Tibial nerve (tissue), 4 donors: ENCODE measurements around the gene MOB2. TPM values are rescaled to one million over a fixed set of nuclear protein-coding genes. Genes with fewer than 3 reads are reported as not detected.

Experiments used
- DNase-seq, 2 donors: peaks; one replicate each; pipeline ENCODE4 v3.0.0-alpha.2; 2019; ENCODE audit warnings: low spot score in 2 of 2
- H3K27ac ChIP-seq, 4 donors: fragments of 200-600 bp; sonication (generic) in 3 of 4; one replicate each; pipeline ENCODE4 v1.5.1; 2017 to 2019; ENCODE audit warnings: mild to moderate bottlenecking in 1 of 4
- H3K27me3 ChIP-seq, 2 donors: fragments of 200-600 bp; sonication (generic) in 1 of 2; one replicate each; pipeline versions ENCODE4 v1.5.1 to v1.6.0; 2017 to 2019
- H3K36me3 ChIP-seq, 3 donors: fragments of 200-600 bp; sonication (generic); one replicate each; pipeline ENCODE4 v1.5.1; 2018 to 2019
- H3K4me1 ChIP-seq, 4 donors: fragments of 200-600 bp; sonication (generic) in 3 of 4; one replicate each; pipeline ENCODE4 v1.5.1; 2017 to 2019
- H3K4me3 ChIP-seq, 4 donors: fragments of 200-600 bp; sonication (generic) in 3 of 4; one replicate each; pipeline ENCODE4 v1.5.1; 2017 to 2019; ENCODE audit warnings: mild to moderate bottlenecking in 1 of 4, moderate library complexity in 1 of 4
- H3K9me3 ChIP-seq, 4 donors: fragments of 200-600 bp; sonication (generic) in 3 of 4; one replicate each; pipeline ENCODE4 v1.5.1; 2017 to 2019
- CTCF ChIP-seq, 5 experiments: fragments of 200-600 bp in 3 of 5; fragments of 450-650 bp in 2 of 5; sonication (generic) in 3 of 5; IDR thresholded peaks; one replicate each; pipeline ENCODE4 v1.5.1; 2016 to 2019; ENCODE audit warnings: antibody characterized with exemption in 5 of 5, mild to moderate bottlenecking in 3 of 5, moderate library complexity in 2 of 5
- EP300 ChIP-seq, 2 donors: sonication (generic); formaldehyde crosslinking; IDR thresholded peaks; one replicate each; pipeline ENCODE4 v1.6.1; 2017; ENCODE audit warnings: antibody characterized with exemption in 2 of 2, mild to moderate bottlenecking in 1 of 2
- POLR2A ChIP-seq, 2 donors: fragments of 450-650 bp; IDR thresholded peaks; one replicate each; pipeline ENCODE4 v1.6.1; 2017; ENCODE audit warnings: antibody characterized with exemption in 2 of 2, mild to moderate bottlenecking in 2 of 2, moderate library complexity in 2 of 2
- WGBS, 2 donors: methylation state at CpG; one replicate each; pipeline ENCODE4 v1.1.5; 2018; 5-methylcytosine and 5-hydroxymethylcytosine counted together
- total RNA-seq, 4 donors: library from RNA; depleted of rRNA; stranded (reverse); fragments of >200 nt; gene quantifications; one replicate each; pipeline ENCODE4 v1.1.0, GENCODE V29; 2016

MOB2 gene
- total RNA-seq, 4 donors from 2014 or later = 42.3 to 55.1 (median 46.9) TPM

DNA sequence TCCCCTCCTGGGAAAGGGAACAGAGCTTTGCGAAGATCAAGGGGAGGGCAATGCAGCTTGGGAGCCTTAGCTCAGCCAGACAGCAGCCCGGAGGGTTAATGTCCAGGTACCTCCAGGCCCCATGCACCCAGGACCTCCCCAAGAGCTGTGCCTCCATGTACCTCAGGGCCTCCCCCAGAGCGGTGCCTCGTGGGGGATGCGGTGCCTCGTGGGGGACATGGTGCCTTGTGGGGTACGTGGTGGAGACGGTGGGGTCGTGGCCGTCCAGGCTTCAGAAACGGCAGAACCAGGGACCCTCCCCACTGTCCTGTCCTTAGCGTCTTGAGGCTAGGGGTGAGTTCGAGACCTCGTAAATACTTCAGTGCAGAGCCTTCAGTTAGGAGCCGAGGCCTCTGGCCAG, 63.6 kb downstream of the MOB2 start:
- no peaks in the 10 kb centered on the region for H3K4me1 ChIP-seq
- DNase-seq = no peak
- peaks cover 2 to 30% (median 9%) of the 10 kb centered on the region in 4 donors for H3K9me3 ChIP-seq
- 84 to 90% methylated on average over 14 to 15 of the region's 15 CpGs for WGBS, 2 donors
- H3K4me3 ChIP-seq = no peak overlapping the region
- H3K27me3 ChIP-seq = no peaks in the 10 kb centered on the region
- H3K27ac ChIP-seq = no peak overlapping the region
- TF ChIP-seq EP300 (IDR thresholded peaks at IDR 0.05) (no peak), CTCF (IDR thresholded peaks at IDR 0.05) (no peak), POLR2A (IDR thresholded peaks at IDR 0.05) (no peak)
- no peaks in the 10 kb centered on the region for H3K36me3 ChIP-seq

DNA sequence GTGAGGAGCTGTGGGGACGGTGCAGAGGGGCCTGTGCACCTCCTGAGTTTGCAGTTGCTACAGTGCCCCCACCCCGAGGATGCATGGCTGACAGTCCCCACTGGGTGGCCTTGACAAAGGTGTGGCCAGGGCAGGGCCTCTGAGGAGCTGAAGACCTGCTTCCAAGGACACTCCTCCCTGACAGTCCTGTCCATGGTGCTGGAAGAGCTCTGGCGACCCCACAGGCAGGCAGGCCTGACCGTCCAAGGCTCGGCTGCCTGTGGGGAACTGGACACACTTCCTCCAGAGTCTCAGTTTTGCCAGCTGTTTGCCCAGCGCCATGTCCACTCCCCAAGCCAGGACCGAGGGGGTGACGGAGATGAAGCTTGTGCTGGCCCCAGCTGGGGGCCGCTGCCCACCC, 64.1 kb downstream of the MOB2 start:
- Histone ChIP-seq H3K4me1 (no peaks in the 10 kb centered on the region), H3K4me3 (no peak overlapping the region), H3K9me3 (peaks cover 3 to 34% (median 12%) of the 10 kb centered on the region in 4 donors), H3K27ac (no peak overlapping the region), H3K27me3 (no peaks in the 10 kb centered on the region), H3K36me3 (no peaks in the 10 kb centered on the region)
- DNase-seq = no peak
- 66% methylated on average over 8 of the region's 9 CpGs; no CpG with 5 or more reads in 1 of the 2 donors for WGBS, 2 donors
- TF ChIP-seq EP300 (IDR thresholded peaks at IDR 0.05) (no peak), POLR2A (IDR thresholded peaks at IDR 0.05) (no peak), CTCF (IDR thresholded peaks at IDR 0.05) (no peak)

- TF ChIP-seq CTCF (IDR thresholded peaks at IDR 0.05) (no peak), EP300 (IDR thresholded peaks at IDR 0.05) (no peak)
- DNase-seq = no peak
- no peaks in the 10 kb centered on the region for H3K4me1 ChIP-seq
- peaks cover 3 to 45% (median 17%) of the 10 kb centered on the region in 4 donors for H3K9me3 ChIP-seq
- H3K36me3 ChIP-seq = no peaks in the 10 kb centered on the region
- no peak overlapping the region for H3K27ac ChIP-seq
- H3K4me3 ChIP-seq = no peak overlapping the region
- H3K27me3 ChIP-seq = no peaks in the 10 kb centered on the region
- WGBS, 2 donors = 85 to 87% methylated on average over 9 to 11 of the region's 11 CpGs
Measured at GRCh38 chr11:1421291-1421690, 65.3 kb downstream of the MOB2 start.

DNA sequence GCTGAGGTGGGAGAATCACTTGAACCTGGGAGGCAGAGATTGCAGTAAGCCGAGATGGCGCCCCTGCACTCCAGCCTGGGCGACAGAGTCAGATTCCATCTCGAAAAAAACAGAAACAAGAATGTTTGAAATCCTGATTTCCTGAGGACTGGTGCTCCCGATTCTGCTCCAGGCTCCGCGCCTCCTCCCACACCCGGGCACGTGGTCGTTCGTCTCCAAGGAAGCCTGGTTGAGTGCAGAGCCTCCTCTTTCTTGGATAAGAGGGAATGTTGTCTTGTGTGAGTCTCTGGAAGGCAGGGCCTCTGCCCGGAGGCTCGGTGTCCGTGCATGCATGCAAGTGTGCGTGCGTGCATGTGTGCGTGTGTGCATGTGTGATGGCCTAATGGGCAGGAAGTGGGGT, 66.8 kb downstream of the MOB2 start:
- WGBS, 2 donors = 88 to 98% methylated on average over 14 to 17 of the region's 17 CpGs
- Histone ChIP-seq H3K27ac (no peak overlapping the region), H3K4me3 (no peak overlapping the region), H3K4me1 (no peaks in the 10 kb centered on the region), H3K36me3 (no peaks in the 10 kb centered on the region), H3K27me3 (no peaks in the 10 kb centered on the region), H3K9me3 (peaks cover 3 to 54% (median 17%) of the 10 kb centered on the region in 4 donors)
- TF ChIP-seq CTCF (IDR thresholded peaks at IDR 0.05) = no peak
- no peak for TF ChIP-seq POLR2A (IDR thresholded peaks at IDR 0.05)
- TF ChIP-seq EP300 (IDR thresholded peaks at IDR 0.05) = no peak
- DNase-seq = no peak

Other genes with a start within 250 kb of the MOB2 start
- gene TOLLIP, start 177.1 kb downstream of the MOB2 start, total RNA-seq = 10 to 100 TPM; 50.9 to 89.0 (median 54.9) TPM
- gene BRSK2, start 96.8 kb downstream of the MOB2 start, total RNA-seq = 1 to 10 TPM; 2.4 to 7.8 (median 4.6) TPM
- gene DUSP8, start 85.5 kb upstream of the MOB2 start, total RNA-seq = 10 to 100 TPM in 1 of 4 donors, 1 to 10 TPM in 3; 1.9 to 10.8 (median 3.4) TPM
- gene KRTAP5-1, start 98.5 kb upstream of the MOB2 start, total RNA-seq = not detected
- gene KRTAP5-2, start 111.5 kb upstream of the MOB2 start, total RNA-seq = not detected
- gene KRTAP5-3, start 121.7 kb upstream of the MOB2 start, total RNA-seq = not detected
- gene KRTAP5-4, start 135.4 kb upstream of the MOB2 start, total RNA-seq = not detected
- not detected for gene KRTAP5-5, start 143.0 kb upstream of the MOB2 start, total RNA-seq
- gene KRTAP5-6, start 210.4 kb upstream of the MOB2 start, total RNA-seq = not detected